ENCODE data around the gene P2RX1.

DNA sequence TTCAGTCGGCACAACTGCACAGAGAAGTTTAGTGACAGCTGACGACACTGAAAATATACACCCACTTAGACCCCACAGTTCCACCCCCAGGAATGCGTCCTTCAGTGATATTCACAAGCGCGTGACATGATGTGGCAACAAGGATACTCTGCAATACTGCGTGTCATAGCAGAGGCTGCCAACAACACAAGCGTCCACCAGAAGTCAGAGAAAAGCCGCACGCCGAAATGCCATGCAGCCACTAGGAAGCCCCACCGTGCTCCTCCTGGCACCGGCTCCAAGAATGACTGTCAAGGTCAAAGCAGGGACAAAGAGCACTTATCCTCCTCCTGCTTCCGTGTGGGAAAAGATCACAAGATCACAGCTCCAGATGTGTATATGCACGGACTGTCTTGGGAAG is 44.5 kb upstream of the P2RX1 start:
- TF ChIP-seq L3MBTL2 (conservative IDR thresholded peaks at IDR 0.05), result no peak
- TF ChIP-seq SP1 (IDR thresholded peaks at IDR 0.05), result no peak
- no peak for TF ChIP-seq BHLHE40 (IDR thresholded peaks at IDR 0.05; ENCODE audit: borderline replicate concordance)
- TF ChIP-seq FOXK2 (IDR thresholded peaks at IDR 0.05), result no peak
- no peak for TF ChIP-seq FOXM1 (IDR thresholded peaks at IDR 0.05; ENCODE audit: borderline replicate concordance)
- no peak for TF ChIP-seq SUZ12 (IDR thresholded peaks at IDR 0.05)
- no peak for TF ChIP-seq ZNF384 (IDR thresholded peaks at IDR 0.05)
- TF ChIP-seq LEF1 (IDR thresholded peaks at IDR 0.05; ENCODE audit: borderline replicate concordance), result no peak
- no peak for TF ChIP-seq FOXA1 (IDR thresholded peaks at IDR 0.05)

Measured in HEK293T (cell line).